ENCODE results near the gene FRMD3.
A peak's percentile ranks its signal among the peaks of the same experiment; 100 is the strongest.

FRMD3 gene

DNA sequence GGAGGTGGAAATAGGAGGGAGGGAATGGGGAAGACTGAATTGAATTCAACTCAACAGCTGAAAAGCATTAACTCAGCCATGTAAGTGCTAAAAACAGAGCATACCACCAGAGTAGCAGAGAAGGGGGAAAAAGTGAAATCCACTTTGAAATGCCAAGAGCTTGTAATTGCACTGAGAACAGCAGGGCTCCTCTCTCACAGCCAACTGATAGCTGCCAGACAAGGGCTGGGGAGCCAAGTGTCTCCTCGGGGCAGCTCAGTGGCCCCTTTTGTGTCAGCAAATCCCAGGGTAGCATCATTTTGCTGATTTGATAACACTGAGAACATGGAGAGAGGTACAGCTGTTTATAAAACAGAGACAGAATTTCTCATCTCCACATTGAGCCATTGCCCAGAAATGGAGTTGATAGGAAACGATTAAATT lies 182.5 kb downstream of the FRMD3 start:
- peak; percentile 14 for DNase-seq (ENCODE audit: low read depth)
- no peak overlapping the region for H3K4me3 ChIP-seq (ENCODE audit: low read length)
- TF ChIP-seq, protein P1, sequence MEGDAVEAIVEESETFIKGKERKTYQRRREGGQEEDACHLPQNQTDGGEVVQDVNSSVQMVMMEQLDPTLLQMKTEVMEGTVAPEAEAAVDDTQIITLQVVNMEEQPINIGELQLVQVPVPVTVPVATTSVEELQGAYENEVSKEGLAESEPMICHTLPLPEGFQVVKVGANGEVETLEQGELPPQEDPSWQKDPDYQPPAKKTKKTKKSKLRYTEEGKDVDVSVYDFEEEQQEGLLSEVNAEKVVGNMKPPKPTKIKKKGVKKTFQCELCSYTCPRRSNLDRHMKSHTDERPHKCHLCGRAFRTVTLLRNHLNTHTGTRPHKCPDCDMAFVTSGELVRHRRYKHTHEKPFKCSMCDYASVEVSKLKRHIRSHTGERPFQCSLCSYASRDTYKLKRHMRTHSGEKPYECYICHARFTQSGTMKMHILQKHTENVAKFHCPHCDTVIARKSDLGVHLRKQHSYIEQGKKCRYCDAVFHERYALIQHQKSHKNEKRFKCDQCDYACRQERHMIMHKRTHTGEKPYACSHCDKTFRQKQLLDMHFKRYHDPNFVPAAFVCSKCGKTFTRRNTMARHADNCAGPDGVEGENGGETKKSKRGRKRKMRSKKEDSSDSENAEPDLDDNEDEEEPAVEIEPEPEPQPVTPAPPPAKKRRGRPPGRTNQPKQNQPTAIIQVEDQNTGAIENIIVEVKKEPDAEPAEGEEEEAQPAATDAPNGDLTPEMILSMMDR (conservative IDR thresholded peaks at IDR 0.05; ENCODE audit: low read length): no peak

DNA sequence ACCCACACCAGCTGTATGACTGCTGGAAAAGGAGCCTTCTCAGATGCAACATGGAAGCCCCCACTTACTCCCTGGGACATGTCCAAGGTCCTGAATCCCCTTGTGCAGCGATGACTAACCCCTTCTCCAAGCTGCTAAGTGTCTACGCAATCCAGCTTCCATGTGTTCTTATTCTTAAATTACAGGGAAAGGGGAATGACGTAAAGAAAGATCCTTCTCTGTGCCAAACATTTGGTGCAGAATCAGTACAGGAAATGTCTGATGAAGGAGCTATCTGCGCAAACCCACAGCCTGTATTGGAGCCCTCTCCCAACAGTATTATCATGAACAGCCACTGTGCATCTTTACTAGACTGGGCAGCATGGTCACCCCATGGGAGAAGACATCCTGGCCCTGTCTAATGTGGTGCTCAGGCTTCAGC lies 183.2 kb downstream of the FRMD3 start:
- TF ChIP-seq, protein P1 (conservative IDR thresholded peaks at IDR 0.05; ENCODE audit: low read length): no peak
- H3K4me3 ChIP-seq (ENCODE audit: low read length): no peak overlapping the region
- peak; percentile 68 for DNase-seq (ENCODE audit: low read depth)

DNA sequence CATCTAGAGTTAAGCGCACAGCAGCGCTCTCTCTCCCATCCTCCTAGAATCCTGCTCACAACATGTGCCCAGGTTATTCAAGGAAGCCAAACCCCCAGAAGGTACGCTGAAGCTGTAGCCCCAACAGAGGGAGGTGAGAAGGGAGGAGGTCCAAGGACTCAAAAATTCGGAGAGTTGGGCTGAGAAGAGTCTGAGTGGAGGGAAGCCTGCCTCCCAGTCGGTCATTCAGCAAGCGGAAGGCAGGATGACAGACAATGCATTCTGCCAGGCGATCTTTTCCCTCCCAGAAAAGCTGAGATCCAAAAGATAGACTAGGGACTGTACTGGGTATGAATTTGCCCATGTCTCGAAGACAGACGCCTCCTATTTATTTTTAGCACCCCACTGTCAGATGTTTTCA lies 189.2 kb downstream of the FRMD3 start:
- H3K4me3 ChIP-seq (ENCODE audit: low read length): no peak overlapping the region
- TF ChIP-seq, protein P1 (conservative IDR thresholded peaks at IDR 0.05; ENCODE audit: low read length): no peak
- no peak for DNase-seq (ENCODE audit: low read depth)

GRCh38 chr9:83346655-83347420 lies 191.4 kb downstream of the FRMD3 start:
- no peak for DNase-seq (ENCODE audit: low read depth)
- TF ChIP-seq, protein P1 (conservative IDR thresholded peaks at IDR 0.05; ENCODE audit: low read length): no peak
- no peak overlapping the region for H3K4me3 ChIP-seq (ENCODE audit: low read length)

DNA sequence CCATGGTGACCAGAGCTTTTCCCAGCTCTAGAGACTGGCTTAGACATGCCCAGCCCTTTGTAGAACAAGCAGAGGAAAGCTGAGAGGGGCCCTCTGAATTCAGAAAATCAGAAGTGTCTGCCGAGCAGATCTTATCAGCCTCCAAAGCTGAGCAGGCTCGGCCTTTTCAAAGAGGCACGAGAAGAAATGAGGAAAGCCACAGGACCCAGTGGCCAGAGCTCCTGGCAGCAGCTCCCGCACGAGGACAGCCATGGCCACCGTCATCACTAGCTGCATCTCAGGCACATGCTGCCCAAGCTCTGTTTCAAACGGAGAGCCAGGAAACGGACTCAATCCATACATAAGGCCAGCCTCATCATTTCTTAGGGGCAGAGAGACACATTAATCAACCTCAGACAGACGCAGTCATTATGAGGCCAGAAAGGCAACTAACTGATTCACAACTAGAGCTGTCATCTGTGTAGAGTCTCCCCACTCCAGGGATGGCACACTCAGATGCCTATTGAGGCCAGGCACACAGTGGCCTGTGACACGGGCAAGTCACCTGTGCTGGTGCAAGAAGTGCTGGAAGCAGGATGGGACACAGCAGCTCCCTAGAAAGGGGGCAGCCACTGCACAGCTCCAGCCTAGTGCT lies 194.7 kb downstream of the FRMD3 start:
- no peak for DNase-seq (ENCODE audit: low read depth)
- H3K4me3 ChIP-seq (ENCODE audit: low read length): no peak overlapping the region
- TF ChIP-seq, protein P1 (conservative IDR thresholded peaks at IDR 0.05; ENCODE audit: low read length): no peak

DNA sequence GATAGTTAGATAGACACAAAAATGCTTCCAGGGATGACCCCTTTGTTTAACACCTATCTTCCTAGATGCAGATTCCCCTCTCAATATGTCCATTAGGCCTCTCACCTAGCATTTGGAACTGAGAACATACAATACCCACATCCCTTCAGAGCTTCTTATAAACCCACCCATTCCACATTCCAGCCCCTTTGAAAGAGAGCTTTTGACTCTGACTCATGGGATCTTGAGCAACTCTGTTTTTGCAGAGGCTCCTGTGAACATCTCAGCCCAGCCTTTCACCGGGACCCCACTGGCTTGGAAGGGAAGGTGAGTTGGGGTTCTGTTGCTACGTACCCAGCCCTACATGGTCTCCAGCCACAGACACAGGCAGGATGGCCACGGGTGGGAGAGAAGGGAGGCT lies 195.5 kb downstream of the FRMD3 start:
- TF ChIP-seq, protein P1 (conservative IDR thresholded peaks at IDR 0.05; ENCODE audit: low read length): no peak
- DNase-seq (ENCODE audit: low read depth): peak; percentile 18

DNA sequence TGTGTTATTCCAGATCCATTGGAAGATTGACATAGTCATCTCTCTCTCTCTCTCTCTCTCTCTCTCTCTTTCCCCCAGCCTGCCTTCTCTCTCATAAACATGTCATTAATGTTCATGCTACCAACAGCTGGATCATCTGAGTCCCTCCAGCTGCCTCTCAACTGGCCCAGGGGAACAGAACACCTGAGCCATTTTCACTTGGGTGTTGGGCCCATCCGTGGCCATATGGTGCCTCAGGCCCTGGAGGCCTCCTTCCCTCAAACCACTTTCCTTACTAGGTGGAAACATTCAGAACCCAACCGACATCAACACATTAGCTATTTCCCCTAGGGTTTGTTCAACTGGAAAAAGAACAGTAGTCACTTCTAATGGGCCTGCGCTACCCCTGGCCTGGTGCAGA lies 196.2 kb downstream of the FRMD3 start:
- TF ChIP-seq, protein P1 (conservative IDR thresholded peaks at IDR 0.05; ENCODE audit: low read length): no peak
- no peak overlapping the region for H3K4me3 ChIP-seq (ENCODE audit: low read length)
- no peak for DNase-seq (ENCODE audit: low read depth)

More for the DNA sequence above, 195.5 kb downstream of the FRMD3 start:
- H3K4me3 ChIP-seq (ENCODE audit: low read length): no peak overlapping the region
